GM13977 (cell line): ENCODE results near the gene ONECUT1.
A peak's percentile ranks its signal among the peaks of the same experiment; 100 is the strongest.
"Not testable (repeated sequence)": the region's sequence is repeated elsewhere in the genome, so short reads cannot be mapped to it uniquely, and the experiment has no call there.

Experiments used
- DNase-seq: peaks from one replicate; pipeline ENCODE4 v3.0.0; 2012; ENCODE audit warnings: low spot score
- in situ Hi-C: fragments of 300-500 bp; cut with MboI; formaldehyde crosslinking; loops from one replicate; pipeline ENCODE4 v1.12.0; 2022; ENCODE audit warnings: low sequenced_read_pairs, low pct_unique_long_range_greater_than_20kb, mixed read lengths, inconsistent platforms; ENCODE audit not compliant: unreplicated experiment
- TF ChIP-seq, protein P1 (sequence below): IDR thresholded peaks from 2 replicates; pipeline ENCODE4 v1.5.1; 2012; ENCODE audit warnings: mild to moderate bottlenecking, control low read depth; ENCODE audit not compliant: insufficient read depth; ENCODE audit errors: extremely low read depth, missing control alignments

Gene ONECUT1

GRCh38 chr15:52790169-52790708 is at the start of gene ONECUT1:
TSS of gene ONECUT1 (minus strand) at chr15:52790336. CDS start at chr15:52789884, 452 bp downstream.
- TF ChIP-seq, protein P1, sequence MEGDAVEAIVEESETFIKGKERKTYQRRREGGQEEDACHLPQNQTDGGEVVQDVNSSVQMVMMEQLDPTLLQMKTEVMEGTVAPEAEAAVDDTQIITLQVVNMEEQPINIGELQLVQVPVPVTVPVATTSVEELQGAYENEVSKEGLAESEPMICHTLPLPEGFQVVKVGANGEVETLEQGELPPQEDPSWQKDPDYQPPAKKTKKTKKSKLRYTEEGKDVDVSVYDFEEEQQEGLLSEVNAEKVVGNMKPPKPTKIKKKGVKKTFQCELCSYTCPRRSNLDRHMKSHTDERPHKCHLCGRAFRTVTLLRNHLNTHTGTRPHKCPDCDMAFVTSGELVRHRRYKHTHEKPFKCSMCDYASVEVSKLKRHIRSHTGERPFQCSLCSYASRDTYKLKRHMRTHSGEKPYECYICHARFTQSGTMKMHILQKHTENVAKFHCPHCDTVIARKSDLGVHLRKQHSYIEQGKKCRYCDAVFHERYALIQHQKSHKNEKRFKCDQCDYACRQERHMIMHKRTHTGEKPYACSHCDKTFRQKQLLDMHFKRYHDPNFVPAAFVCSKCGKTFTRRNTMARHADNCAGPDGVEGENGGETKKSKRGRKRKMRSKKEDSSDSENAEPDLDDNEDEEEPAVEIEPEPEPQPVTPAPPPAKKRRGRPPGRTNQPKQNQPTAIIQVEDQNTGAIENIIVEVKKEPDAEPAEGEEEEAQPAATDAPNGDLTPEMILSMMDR = no peak
- in situ Hi-C loops = no loop called here
- peak; percentile 90 for DNase-seq

DNA sequence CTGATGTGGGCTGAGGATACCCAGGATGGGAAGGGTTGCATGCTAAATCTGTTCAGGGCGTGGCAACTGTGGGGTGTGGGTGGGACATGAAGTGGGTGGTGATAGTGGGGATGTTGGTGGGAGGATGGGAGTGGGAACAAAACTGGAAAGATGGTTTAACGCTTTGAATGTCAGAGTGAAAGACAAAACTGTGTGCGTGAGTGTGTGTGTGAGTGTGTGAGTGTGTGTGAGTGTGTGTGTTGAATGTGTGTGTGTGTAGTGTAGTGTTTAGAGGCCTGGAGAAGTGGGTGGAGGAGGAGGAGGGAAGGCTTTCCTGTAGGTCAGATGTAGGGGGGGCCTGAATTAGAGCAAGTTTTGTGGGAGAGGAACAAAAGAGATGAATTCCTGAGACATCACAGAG is 44.2 kb upstream of the ONECUT1 start:
- in situ Hi-C loops = no loop called here
- no peak for DNase-seq
- TF ChIP-seq, protein P1 = no peak

DNA sequence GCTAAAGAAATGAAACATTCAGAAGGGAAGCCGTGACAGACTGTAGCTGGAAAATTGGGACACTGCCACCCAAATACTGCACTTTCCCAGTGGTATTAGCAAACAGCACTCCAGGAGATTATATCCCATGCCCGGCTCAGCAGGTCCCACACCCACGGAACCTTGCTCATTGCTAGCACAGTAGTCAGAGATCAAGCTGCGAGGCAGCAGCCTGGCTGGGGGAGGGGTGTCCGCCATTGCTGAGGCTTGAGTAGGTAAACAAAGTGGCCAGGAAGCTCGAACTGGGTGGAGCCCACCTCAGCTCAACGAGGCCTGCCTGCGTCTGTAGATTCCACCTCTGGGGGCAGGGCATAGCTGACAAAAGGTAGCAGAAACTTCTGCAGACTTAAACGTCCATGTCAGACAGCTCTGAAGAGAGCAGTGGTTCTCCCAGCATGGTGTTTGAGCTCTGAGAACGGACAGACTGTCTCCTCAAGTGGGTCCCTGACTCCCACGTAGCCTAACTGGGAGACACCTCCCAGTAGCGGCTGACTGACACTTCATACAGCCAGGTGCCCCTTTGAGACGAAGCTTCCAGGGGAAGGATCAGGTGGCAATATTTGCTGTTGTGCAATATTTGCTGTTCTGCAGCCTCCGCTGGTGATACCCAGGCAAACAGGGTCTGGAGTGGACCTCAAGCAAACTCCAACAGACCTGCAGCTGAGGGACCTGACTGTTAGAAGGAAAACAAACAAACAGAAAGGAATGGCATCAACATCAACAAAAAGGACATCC is 34.2 kb upstream of the ONECUT1 start:
- in situ Hi-C loops = loop anchor here (25.0 kb wide), 1 partner anchor 388 kb away; no protein-coding TSS in a partner anchor
- DNase-seq = not testable (repeated sequence)

DNA sequence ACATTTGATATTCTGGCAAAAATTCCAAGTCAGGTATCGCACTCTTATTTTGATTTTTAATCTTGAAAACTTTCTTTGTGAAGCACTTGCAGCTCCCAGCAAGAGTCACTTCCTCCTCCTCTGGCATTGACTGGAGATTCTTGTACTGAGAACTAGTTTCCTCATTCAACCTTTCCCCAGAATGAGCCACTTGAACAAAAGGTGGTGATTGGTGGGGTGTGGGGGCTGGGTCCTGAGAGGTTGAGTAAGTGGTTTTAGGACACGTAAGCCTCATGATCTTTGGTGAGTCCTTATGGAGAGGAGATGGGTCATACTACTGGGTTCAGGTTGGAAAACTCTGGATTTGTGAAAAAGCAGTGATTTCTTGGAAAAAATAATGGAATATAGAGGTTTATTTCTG is 32.3 kb upstream of the ONECUT1 start:
- in situ Hi-C loops = loop anchor here (25.0 kb wide), 1 partner anchor 390 kb away; no protein-coding TSS in a partner anchor
- DNase-seq = no peak
- TF ChIP-seq, protein P1 = no peak

DNA sequence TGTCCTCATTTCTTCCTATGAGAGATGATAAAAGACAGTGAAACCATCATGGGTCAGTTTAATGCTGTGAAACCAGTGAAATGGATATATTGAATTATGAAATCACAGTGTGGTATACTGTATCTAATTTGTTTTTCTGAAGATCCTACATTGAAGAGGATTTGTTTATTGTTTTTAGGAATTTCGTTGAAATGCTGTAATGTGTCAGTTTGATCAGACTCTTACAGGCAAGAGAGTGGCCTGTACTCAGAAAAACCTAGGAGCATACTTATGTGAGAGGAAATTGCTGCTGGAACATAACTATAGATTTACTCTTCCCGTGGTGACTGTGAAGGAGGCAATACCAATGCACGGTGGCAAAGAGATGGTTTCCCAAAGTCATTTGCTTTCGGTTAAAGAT is 29.1 kb upstream of the ONECUT1 start:
- in situ Hi-C loops = loop anchor here (25.0 kb wide), 1 partner anchor 393 kb away; no protein-coding TSS in a partner anchor
- TF ChIP-seq, protein P1 = no peak
- DNase-seq = no peak

DNA sequence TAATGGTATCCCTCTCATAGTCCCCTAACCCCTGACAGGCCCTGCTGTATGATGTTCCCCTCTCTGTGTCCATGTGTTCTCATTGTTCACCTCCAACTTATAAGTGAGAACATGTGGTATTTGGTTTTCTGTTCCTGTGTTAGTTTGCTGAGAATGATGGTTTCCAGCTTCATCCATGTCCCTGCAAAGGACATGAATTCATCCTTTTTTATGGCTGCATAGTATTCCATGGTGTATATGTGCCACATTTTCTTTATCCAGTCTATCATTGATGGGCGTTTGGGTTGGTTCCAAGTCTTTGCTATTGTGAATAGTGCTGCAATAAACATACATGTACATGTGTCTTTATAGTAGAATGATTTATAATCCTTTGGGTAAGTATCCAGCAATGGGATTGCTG is 25.8 kb upstream of the ONECUT1 start:
- DNase-seq = not testable (repeated sequence)
- in situ Hi-C loops = loop anchor here (25.0 kb wide), 1 partner anchor 396 kb away; no protein-coding TSS in a partner anchor

GRCh38 chr15:52808996-52809395 is 18.9 kb upstream of the ONECUT1 start:
- TF ChIP-seq, protein P1 = no peak
- in situ Hi-C loops = loop anchor here (25.0 kb wide), 1 partner anchor 403 kb away; no protein-coding TSS in a partner anchor
- no peak for DNase-seq
